ENCODE measurements around the gene LRRFIP2.
"Not testable (repeated sequence)": the region's sequence is repeated elsewhere in the genome, so short reads cannot be mapped to it uniquely, and the experiment has no call there.

Gene LRRFIP2

GRCh38 chr3:37054370-37054769, 120.0 kb downstream of the LRRFIP2 start:
- DNase-seq (no peak), ATAC-seq (peak; percentile 94)
- Mint-ChIP-seq H3K4me3 (no peak overlapping the region), H3K9me3 (no peaks in the 10 kb centered on the region), H3K4me1 (peaks cover 16% of the 10 kb centered on the region), H3K27me3 (no peaks in the 10 kb centered on the region), H3K27ac (peak overlapping the region; percentile 34 to 85)

DNA sequence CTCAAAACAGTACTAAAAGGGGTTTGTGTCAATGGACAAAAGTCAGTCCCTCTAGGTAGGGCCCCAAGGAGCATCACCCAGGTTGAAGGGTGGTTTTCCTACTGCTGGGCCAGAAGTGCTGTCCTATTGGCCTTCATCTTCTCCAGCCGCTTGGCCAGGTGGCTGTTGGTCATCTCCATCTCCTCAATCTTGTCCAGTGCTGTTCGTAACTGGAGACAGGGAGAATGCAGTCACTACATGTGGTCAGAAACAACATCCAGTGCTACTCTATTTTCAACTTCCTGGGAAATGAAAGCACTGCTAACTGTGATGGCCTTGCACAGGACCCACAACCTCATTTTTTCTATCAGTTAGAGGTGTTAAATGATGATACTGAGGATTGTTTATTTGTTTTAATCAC, 120.6 kb downstream of the LRRFIP2 start:
- H3K27ac Mint-ChIP-seq, result peak overlapping the region; percentile 34 to 85
- peaks cover 16% of the 10 kb centered on the region for H3K4me1 Mint-ChIP-seq
- no peak overlapping the region for H3K4me3 Mint-ChIP-seq
- ATAC-seq (no peak), DNase-seq (no peak)
- no peaks in the 10 kb centered on the region for H3K27me3 Mint-ChIP-seq
- H3K9me3 Mint-ChIP-seq, result no peaks in the 10 kb centered on the region

DNA sequence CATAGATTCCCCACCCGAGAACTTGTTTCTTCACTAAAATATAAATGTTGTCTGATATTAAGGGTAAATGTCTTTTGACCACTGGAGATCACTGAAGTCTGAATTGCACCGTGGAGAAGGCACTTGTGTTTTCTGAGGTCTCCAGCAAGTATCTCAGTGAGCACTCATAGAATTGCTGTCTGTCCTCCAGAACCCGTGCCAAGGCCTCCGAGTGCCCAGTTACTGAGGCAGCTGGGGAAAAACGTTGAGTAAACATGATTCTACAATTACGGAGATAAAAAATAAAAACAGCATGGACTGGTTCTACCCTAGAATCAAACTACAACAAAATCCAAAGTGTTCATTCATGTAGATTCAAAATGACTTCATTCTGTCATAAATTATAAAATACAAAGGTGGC, 121.0 kb downstream of the LRRFIP2 start:
- Mint-ChIP-seq H3K4me3 (no peak overlapping the region), H3K27me3 (no peaks in the 10 kb centered on the region), H3K4me1 (peaks cover 16% of the 10 kb centered on the region), H3K27ac (no peak overlapping the region), H3K9me3 (no peaks in the 10 kb centered on the region)
- DNase-seq, result no peak
- ATAC-seq, result no peak

GRCh38 chr3:37052860-37053259, 121.5 kb downstream of the LRRFIP2 start:
- DNase-seq (no peak), ATAC-seq (no peak)
- H3K4me3 Mint-ChIP-seq, result no peak overlapping the region
- peaks cover 16% of the 10 kb centered on the region for H3K4me1 Mint-ChIP-seq
- no peaks in the 10 kb centered on the region for H3K9me3 Mint-ChIP-seq
- H3K27me3 Mint-ChIP-seq, result no peaks in the 10 kb centered on the region
- H3K27ac Mint-ChIP-seq, result no peak overlapping the region

DNA sequence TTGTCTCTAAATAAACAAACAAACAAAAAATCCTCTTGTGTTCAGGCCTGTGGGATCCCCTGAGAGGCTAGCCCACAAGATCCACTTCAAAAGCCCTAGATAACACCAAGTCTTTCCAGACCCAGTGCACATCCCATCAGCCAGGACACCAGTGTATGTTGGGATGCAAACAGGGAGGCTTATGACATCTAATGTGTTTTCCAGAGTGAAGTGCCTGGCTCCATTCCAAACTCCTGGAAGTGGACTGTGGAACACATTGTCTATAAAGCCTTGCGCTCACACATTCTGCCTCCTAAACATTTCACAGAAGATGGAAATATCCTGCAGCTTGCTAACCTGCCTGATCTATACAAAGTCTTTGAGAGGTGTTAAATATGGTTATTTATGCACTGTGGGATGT, 124.1 kb downstream of the LRRFIP2 start:
- H3K27ac Mint-ChIP-seq, result peak overlapping the region; percentile 33 to 76
- no peak for ATAC-seq
- peaks cover 16% of the 10 kb centered on the region for H3K4me1 Mint-ChIP-seq
- H3K4me3 Mint-ChIP-seq, result no peak overlapping the region
- no peaks in the 10 kb centered on the region for H3K27me3 Mint-ChIP-seq
- no peak for DNase-seq
- H3K9me3 Mint-ChIP-seq, result no peaks in the 10 kb centered on the region

DNA sequence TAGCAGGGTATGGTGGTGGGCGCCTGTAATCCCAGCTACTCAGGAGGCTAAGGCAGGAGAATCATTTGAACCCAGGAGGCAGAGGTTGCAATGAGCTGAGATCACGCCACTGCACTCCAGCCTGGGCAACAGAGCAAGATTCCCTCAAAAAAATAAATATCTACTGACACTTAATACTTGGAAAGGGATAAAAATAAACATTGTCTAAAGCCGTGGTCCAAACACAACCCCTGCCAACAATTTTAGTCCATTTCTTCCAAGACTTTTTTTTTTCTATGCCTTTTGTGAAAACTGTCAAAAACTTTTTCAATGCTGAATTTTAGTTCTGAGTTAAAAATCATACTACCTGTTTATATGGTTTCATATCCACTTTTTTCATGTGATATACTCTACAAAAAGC, 131.7 kb downstream of the LRRFIP2 start:
- not testable (repeated sequence) for H3K4me1 Mint-ChIP-seq, H3K27ac Mint-ChIP-seq, H3K4me3 Mint-ChIP-seq, ATAC-seq, H3K27me3 Mint-ChIP-seq, DNase-seq, H3K9me3 Mint-ChIP-seq

- H3K9me3 Mint-ChIP-seq, result peaks cover 0 to 3% of the 10 kb centered on the region in 2 donors
- DNase-seq (no peak), ATAC-seq (no peak)
- H3K27me3 Mint-ChIP-seq, result no peaks in the 10 kb centered on the region
- no peak overlapping the region for H3K27ac Mint-ChIP-seq
- no peaks in the 10 kb centered on the region for H3K4me1 Mint-ChIP-seq
- H3K4me3 Mint-ChIP-seq, result no peak overlapping the region
These were observed 132.7 kb downstream of the LRRFIP2 start for GRCh38 chr3:37041546-37042195.

DNA sequence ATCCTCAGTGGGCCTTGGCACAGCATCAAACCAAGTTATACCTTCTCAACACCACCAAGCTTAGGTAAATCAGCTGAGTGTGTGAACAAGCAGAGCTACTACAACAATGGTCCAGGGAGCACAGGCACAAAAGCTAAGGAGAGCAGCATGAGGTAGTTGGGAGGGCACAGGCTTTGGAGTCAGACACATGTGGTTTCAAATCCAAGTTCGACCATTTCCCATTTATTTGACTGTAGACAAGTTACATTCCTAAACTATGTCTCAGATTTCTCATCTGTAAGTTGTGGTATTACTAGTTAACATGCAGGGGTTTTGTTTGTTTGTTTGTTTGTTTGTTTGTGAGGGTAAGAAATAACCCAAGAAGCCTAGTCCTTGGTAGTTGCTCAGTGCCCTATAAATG, 134.2 kb downstream of the LRRFIP2 start:
- H3K4me1 Mint-ChIP-seq, result no peaks in the 10 kb centered on the region
- DNase-seq (no peak), ATAC-seq (no peak)
- H3K4me3 Mint-ChIP-seq, result no peak overlapping the region
- H3K9me3 Mint-ChIP-seq, result peaks cover 0 to 4% of the 10 kb centered on the region in 2 donors
- no peaks in the 10 kb centered on the region for H3K27me3 Mint-ChIP-seq
- peak overlapping the region; percentile 65 to 79 for H3K27ac Mint-ChIP-seq

DNA sequence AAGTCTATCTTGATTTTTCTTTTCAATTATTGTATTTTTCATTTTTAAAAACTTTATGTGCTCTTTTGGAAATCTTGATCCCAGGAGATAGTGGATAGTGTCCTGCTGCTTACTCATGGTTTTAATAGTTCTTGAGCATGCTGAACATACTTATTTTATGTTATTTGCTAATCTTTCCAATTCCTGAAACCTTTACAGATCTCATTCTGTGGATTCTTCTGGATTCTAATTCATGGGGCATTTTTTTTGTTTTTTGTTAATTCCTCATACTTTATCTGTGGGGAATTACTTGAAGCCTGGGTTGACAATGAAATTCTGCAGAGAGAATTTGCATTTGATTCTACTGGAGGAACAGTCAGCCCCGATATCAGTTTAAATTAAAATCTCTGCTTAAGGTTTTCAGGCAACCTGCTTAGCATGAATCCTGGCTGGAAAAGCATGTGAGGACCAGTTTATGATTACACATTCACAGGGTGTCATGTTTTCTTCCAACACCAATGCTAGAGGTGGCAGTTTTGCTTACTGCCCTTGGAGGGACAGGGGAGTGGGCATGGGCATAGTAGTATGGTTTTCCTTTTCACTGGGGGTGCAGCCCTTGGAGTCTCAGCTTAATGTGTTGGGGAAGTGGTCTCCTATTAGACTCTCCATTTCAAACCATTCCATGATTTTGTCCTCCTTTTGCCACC, 135.1 kb downstream of the LRRFIP2 start:
- Mint-ChIP-seq H3K4me3 (no peak overlapping the region), H3K27me3 (no peaks in the 10 kb centered on the region), H3K9me3 (peaks cover 0 to 4% of the 10 kb centered on the region in 2 donors), H3K27ac (peak overlapping the region; percentile 42 to 74), H3K4me1 (no peaks in the 10 kb centered on the region)
- DNase-seq, result no peak
- no peak for ATAC-seq

- no peaks in the 10 kb centered on the region for H3K27me3 Mint-ChIP-seq
These were observed 137.0 kb downstream of the LRRFIP2 start for GRCh38 chr3:37037352-37037751.

GRCh38 chr3:37032961-37033360, 141.4 kb downstream of the LRRFIP2 start:
- H3K27me3 Mint-ChIP-seq, result no peaks in the 10 kb centered on the region
- ATAC-seq, result no peak
- H3K4me3 Mint-ChIP-seq, result no peak overlapping the region
- peaks cover 0 to 4% of the 10 kb centered on the region in 2 donors for H3K9me3 Mint-ChIP-seq
- no peak for DNase-seq
- H3K27ac Mint-ChIP-seq, result no peak overlapping the region
- H3K4me1 Mint-ChIP-seq, result no peaks in the 10 kb centered on the region

More at GRCh38 chr3:37037352-37037751, 137.0 kb downstream of the LRRFIP2 start:
- H3K4me3 Mint-ChIP-seq, result no peak overlapping the region
- H3K9me3 Mint-ChIP-seq, result peaks cover 0 to 4% of the 10 kb centered on the region in 2 donors
- no peaks in the 10 kb centered on the region for H3K4me1 Mint-ChIP-seq
- DNase-seq (no peak), ATAC-seq (no peak)
- no peak overlapping the region for H3K27ac Mint-ChIP-seq

- no peak overlapping the region for H3K4me3 Mint-ChIP-seq
- no peaks in the 10 kb centered on the region for H3K4me1 Mint-ChIP-seq
- no peaks in the 10 kb centered on the region for H3K9me3 Mint-ChIP-seq
- ATAC-seq, result no peak
- no peaks in the 10 kb centered on the region for H3K27me3 Mint-ChIP-seq
- no peak overlapping the region for H3K27ac Mint-ChIP-seq
- DNase-seq, result no peak
These were observed 143.2 kb downstream of the LRRFIP2 start for GRCh38 chr3:37031096-37031682.

DNA sequence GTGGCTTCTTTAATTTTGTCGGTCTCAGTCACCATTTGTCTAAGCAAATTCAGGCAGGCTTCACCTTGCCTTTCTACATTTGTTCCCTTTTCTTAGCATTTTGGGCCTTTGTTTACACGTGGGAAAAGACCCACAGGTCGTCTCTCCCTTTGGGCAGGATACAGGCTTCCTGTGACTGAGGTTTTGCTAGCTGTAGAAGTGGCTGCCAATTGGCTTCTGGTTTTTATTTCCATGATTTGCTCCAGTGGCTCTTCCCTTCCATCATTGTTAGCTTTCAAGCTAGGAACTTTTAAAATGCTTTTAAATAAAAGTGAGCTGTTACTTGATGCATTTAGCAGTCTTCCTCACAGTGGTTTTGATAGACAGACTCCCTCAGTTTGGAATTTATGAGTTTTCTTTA, 143.8 kb downstream of the LRRFIP2 start:
- Mint-ChIP-seq H3K27ac (peak overlapping the region in 1 of 2 donors; percentile 59), H3K27me3 (no peaks in the 10 kb centered on the region), H3K4me3 (no peak overlapping the region), H3K4me1 (no peaks in the 10 kb centered on the region), H3K9me3 (no peaks in the 10 kb centered on the region)
- no peak for DNase-seq
- ATAC-seq, result no peak

- DNase-seq (no peak), ATAC-seq (no peak)
- H3K4me3 Mint-ChIP-seq, result no peak overlapping the region
- peak overlapping the region in 1 of 2 donors; percentile 42 for H3K27ac Mint-ChIP-seq
- no peaks in the 10 kb centered on the region for H3K9me3 Mint-ChIP-seq
- H3K27me3 Mint-ChIP-seq, result no peaks in the 10 kb centered on the region
- H3K4me1 Mint-ChIP-seq, result peaks cover 5% of the 10 kb centered on the region
These were observed 144.7 kb downstream of the LRRFIP2 start for GRCh38 chr3:37029516-37030163.

- H3K4me1 Mint-ChIP-seq, result peaks cover 9% of the 10 kb centered on the region
- no peak for ATAC-seq
- H3K27ac Mint-ChIP-seq, result no peak overlapping the region
- DNase-seq, result no peak
- no peaks in the 10 kb centered on the region for H3K9me3 Mint-ChIP-seq
- H3K27me3 Mint-ChIP-seq, result no peaks in the 10 kb centered on the region
- H3K4me3 Mint-ChIP-seq, result no peak overlapping the region
These were observed 145.3 kb downstream of the LRRFIP2 start for GRCh38 chr3:37029111-37029510.

DNA sequence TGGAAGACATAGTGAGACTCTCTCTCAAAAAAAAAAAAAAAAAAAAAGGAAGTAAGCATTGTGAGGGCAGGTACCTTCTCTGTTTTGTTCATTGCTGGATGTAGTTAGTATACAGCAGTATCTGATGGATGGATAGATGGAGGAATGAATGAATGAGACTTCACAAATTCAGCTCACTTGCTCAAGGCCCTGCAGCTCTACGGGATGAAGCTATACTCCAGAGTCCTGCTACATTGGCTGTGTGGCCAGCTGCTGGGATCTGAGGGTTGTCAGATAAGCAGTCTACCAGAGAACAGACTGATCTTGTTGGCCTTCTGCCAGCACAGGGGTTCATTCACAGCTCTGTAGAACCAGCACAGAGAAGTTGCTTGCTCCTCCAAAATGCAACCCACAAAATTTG, 146.1 kb downstream of the LRRFIP2 start:
- no peaks in the 10 kb centered on the region for H3K9me3 Mint-ChIP-seq
- H3K27me3 Mint-ChIP-seq, result no peaks in the 10 kb centered on the region
- no peak overlapping the region for H3K4me3 Mint-ChIP-seq
- H3K27ac Mint-ChIP-seq, result no peak overlapping the region
- H3K4me1 Mint-ChIP-seq, result peaks cover 9% of the 10 kb centered on the region
- ATAC-seq (no peak), DNase-seq (no peak)

Data from stimulated activated naive CD8-positive, alpha-beta T cell treated with anti-CD3 and anti-CD28 coated beads, Interleukin-15, amount 100 ng/mL, for 72 hours (primary cell).